IMR-90 (cell line): ENCODE data around the gene PPP1R13B.

Source experiments
- BHLHE40 ChIP-seq: fragments of 150-350 bp; IDR thresholded peaks from 2 replicates; pipeline ENCODE4 v1.6.1; 2016; ENCODE audit warnings: mild to moderate bottlenecking, low read depth, low read length
- CEBPB ChIP-seq: IDR thresholded peaks from 2 replicates; pipeline ENCODE4 v1.6.1; 2012; ENCODE audit warnings: low read depth, low read length, improper control_type of control experiment
- CTCF ChIP-seq: conservative IDR thresholded peaks from 2 replicates; pipeline ENCODE4 v1.5.1; 2012; ENCODE audit warnings: mild to moderate bottlenecking, low read depth, low read length, improper control_type of control experiment
- FOS ChIP-seq: fragments of 150-350 bp; IDR thresholded peaks from 2 replicates; pipeline ENCODE4 v1.6.1; 2016; ENCODE audit warnings: low read depth, low read length
- MAFK ChIP-seq: IDR thresholded peaks from 2 replicates; pipeline ENCODE4 v1.6.1; 2012; ENCODE audit warnings: low read depth, low read length, improper control_type of control experiment
- NFE2L2 ChIP-seq: fragments of 150-350 bp; IDR thresholded peaks from 2 replicates; pipeline ENCODE4 v1.6.1; 2016; ENCODE audit warnings: low read depth, mild to moderate bottlenecking, low read length
- POLR2A ChIP-seq: IDR thresholded peaks from 2 replicates; pipeline ENCODE4 v1.6.1; 2012; ENCODE audit warnings: mild to moderate bottlenecking, low read depth, low read length
- RAD21 ChIP-seq: IDR thresholded peaks from 2 replicates; pipeline ENCODE4 v1.6.1; 2012; ENCODE audit warnings: low read length, improper control_type of control experiment
- RCOR1 ChIP-seq: IDR thresholded peaks from 2 replicates; pipeline ENCODE4 v1.6.1; 2012; ENCODE audit warnings: mild to moderate bottlenecking, low read length, improper control_type of control experiment; ENCODE audit not compliant: insufficient replicate concordance
- USF2 ChIP-seq: fragments of 150-350 bp; IDR thresholded peaks from 2 replicates; pipeline ENCODE4 v1.6.1; 2017; ENCODE audit warnings: mild to moderate bottlenecking, antibody characterized with exemption, low read length, low read depth
- TF ChIP-seq, protein P1 (sequence below): fragments of 150-350 bp; IDR thresholded peaks from 2 replicates; pipeline ENCODE4 v1.6.1; 2016; ENCODE audit warnings: low read depth, mild to moderate bottlenecking, low read length, moderate library complexity, borderline replicate concordance

DNA sequence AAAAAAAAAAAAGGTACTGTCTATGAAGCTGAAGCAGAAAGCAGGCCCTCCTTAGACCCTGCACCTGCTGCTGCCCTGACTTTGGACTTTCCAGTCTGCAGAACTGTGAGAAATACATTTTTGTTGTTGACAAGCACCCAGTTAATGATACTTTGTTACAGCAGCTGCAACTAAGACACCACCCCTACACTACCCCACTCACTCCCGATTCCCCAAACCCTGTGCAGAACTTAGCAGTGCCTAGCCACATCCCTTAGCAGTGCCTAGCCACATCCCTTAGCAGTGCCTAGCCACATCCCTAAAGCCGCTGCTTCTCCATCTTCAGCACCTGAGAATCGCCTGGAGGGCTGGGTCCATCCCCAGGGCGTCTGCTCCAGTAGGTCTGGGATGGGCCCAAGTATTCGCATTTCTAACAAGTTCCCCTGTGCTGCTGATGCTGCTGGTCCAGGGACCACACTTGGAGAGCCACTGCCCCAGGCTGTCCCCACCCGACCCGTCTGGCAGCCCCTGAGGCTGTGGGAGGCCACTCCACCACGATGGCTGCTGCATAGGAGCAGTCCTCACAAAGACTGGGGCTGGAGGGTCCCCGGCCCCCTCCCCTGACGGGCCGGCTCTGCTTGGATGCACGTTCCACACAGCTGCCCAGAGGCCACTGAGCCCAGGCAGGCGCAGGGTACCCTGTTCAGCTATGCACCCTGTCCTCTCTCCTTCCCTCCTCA is 10.8 kb upstream of the PPP1R13B start:
- no peak for TF ChIP-seq USF2
- TF ChIP-seq BHLHE40 = no peak
- TF ChIP-seq CTCF = no peak
- TF ChIP-seq POLR2A = no peak
- TF ChIP-seq RAD21 = no peak
- no peak for TF ChIP-seq RCOR1
- no peak for TF ChIP-seq CEBPB
- TF ChIP-seq MAFK = no peak
- no peak for TF ChIP-seq NFE2L2
- TF ChIP-seq, protein P1, sequence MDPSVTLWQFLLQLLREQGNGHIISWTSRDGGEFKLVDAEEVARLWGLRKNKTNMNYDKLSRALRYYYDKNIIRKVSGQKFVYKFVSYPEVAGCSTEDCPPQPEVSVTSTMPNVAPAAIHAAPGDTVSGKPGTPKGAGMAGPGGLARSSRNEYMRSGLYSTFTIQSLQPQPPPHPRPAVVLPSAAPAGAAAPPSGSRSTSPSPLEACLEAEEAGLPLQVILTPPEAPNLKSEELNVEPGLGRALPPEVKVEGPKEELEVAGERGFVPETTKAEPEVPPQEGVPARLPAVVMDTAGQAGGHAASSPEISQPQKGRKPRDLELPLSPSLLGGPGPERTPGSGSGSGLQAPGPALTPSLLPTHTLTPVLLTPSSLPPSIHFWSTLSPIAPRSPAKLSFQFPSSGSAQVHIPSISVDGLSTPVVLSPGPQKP = no peak
- TF ChIP-seq FOS = no peak
